HG03175 (cell line): Measurements from ENCODE around the gene NMRAL1.

Experiments
- ATAC-seq: cut with Tn5 transposase; IDR thresholded peaks from one replicate; pipeline ENCODE4 v1.9.1; 2021; ENCODE audit warnings: mild to moderate bottlenecking, moderate library complexity; ENCODE audit not compliant: unreplicated experiment

Gene NMRAL1

DNA sequence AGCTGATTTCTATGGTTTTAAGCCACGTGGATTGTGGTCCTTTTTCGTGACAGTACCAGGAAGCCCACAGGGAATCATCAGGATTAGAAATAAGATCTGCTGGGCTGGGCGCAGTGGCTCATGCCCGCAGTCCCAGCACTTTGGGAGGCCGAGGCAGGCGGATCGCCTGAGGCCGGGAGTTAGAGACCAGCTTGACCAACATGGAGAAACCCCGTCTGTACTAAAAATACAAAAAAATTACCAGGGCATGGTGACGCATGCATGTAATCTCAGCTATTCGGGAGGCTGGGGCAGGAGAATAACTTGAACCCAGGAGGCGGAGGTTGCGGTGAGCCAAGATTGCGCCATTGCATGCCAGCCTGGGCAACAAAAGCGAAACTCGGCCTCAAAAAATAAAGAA is 6.5 kb downstream of the NMRAL1 start:
- ATAC-seq, result no peak

GRCh38 chr16:4465977-4466779 is 8.2 kb downstream of the NMRAL1 start:
- ATAC-seq, result no peak

DNA sequence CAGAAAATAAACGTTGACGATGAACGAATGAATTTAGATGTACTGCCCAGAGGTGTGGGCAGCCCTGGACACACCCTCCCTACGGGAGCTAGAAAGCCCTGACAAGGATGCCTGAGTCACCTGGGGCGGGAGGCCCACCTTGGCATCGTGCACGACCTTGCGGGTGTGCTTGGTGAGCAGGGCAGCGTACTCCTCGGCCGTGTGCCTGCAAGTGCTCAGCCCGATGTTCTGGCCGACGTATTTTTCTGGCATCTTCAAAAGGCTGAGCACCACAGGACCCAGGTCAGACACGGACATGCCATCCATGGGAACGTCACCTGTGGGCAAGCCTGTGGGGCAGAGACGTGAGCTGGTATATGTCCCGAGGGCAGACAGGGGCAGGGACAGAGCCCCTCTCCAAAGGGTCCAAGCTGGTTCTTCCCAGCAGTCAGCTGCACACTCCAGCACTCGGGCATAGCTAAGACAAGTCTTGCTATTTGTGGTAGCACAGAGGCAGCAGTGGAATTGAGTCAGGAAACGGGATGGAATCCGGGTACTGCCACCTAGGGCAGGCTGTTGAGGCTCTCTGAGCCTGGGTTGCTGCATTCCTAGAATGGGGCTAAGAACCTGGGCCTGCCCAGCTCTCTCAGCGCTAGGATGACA is 10.8 kb downstream of the NMRAL1 start:
- ATAC-seq, result no peak

DNA sequence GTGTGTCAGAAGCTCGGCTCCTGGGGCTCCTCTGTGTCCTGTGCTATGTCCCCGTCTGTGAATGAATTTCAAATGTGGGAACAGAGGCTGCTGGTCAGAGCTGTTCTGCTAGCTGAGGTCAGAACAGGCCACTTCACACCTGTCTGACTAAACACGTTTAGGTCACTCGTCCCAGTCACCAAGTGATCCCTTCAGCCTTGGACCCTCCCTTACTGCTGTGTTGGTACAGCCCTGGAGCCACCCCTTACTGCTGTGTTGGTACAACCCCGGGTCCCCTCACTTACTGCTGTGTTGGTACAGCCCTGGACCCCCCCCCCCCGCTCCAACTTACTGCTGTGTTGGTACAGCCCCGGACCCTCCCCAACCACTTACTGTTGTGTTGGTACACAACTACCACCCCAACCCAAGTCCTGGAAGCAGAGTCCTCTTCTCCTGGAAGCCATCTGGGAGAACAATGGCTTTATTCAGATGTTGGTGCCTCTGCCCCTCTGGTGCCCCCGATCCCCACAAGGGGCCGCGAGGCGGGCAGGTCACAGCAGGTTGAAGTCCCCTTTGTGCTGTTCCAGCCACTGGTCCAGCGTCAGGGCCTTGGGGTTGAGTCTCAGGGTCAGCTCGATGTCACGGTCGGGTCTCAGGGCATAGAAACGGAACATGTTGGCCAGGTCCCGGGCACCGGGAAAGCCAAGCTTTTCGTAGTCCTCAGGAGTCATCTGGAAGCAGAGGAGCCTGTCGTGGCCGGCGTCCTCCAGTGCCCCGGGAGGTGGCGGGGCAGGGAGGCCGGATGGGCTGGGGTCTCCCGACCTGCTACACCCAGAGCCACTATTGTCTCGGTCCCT is 13.0 kb downstream of the NMRAL1 start:
- ATAC-seq, result no peak

GRCh38 chr16:4460936-4461249 is 13.5 kb downstream of the NMRAL1 start:
- ATAC-seq, result no peak

DNA sequence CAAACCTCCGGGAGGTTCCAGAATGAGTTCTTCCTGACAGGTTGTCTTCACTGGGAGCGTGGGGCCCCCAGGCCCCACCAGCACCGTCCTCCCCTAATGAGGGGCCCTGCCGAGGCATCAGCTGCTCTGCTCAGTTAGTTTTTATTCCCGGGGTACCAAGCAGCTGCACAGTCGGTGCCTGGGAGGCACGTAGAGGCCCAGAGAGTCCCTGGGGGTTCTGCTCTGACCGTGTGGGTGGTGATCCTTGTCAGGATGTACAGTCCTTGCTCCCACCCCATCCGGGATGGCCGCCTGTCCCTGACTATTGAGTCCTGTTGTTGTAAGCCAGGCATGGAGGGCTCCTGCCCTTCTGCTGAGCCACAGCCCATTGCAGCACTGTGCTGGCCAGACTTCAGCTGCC is 18.5 kb downstream of the NMRAL1 start:
- ATAC-seq, result no peak

DNA sequence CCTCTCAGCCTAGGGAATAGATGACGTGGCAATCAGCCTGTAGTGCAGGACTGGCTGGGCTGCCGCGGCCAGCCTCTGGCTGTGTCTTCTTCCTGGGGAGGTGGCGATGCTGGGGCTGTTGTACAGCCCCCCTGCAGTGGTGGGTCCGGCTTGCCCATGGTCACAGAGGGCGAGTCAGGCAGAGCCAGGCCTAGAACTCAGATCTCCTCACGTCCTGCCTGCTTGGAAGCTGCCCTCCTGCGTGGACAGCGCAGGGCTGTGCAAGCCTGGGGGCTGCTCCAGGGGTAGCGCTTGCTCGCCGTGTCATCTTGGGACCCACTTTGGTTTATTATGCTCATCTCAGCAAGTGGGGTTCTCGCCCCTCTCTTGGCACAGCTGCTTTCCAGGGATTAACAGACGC is 19.3 kb downstream of the NMRAL1 start:
- ATAC-seq, result no peak

DNA sequence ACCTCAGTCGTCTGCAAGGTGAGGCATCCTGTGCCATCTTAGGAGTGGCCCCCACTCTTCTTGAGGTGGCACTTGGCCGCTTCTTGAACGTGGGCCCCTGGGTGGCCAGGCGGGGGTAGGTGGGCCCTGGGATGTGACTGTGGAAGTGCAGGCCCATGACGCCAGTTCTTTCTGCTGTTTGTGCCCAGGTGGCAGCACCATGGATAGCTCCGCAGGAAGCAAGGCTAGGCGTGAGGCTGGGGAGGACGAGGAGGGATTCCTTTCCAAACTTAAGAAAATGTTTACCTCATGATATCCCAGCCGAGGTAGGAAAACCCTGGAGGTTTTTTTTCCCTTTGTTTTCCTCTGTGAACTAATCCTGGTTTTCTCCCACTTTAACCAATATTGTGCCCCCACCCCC is 19.8 kb downstream of the NMRAL1 start:
- no peak for ATAC-seq

GRCh38 chr16:4452674-4453073 is 21.8 kb downstream of the NMRAL1 start:
- ATAC-seq, result no peak

GRCh38 chr16:4450931-4451519 is 23.4 kb downstream of the NMRAL1 start:
- ATAC-seq, result no peak

- no peak for ATAC-seq
Observed at GRCh38 chr16:4450430-4450829, 24.0 kb downstream of the NMRAL1 start.

DNA sequence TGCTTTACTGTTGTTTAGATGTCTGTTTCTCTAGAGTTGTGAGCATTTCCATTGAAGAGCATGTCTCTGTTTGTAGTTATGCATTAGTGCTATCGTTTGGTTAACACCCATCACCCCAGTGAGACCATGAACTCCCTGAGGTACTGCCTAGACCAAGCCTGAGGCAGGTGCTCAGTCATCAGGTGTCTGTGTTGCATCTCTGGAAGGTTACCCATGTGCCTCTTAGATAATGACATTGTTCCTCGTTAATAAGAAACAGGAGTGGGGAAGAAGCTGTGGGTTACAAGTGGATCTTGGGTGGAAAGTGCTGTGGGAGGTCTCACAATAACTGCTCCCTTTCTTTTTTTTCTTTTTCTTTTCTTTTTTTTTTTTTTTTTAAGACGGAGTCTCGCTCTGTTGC is 30.4 kb downstream of the NMRAL1 start:
- no peak for ATAC-seq

DNA sequence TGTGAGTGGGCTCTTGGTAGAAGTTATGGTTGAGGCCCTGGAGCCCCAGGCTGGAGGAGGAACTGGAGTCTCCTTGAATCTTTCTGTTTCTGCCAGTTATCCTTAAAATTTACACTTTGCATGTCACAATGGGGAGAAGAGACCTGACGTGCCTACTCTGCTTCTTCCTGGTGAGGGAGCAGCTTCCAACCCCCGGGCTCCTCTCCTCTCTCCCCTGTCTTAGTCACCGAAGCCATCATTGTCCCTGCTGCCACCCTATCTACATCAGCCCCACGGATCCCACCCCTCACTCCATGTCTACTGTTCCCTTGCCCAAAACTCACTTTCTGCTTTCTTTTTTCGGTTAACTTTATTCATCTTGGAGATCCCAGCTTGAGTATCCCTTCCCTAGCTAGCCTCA is 31.2 kb downstream of the NMRAL1 start:
- ATAC-seq, result no peak

GRCh38 chr16:4442371-4442770 is 32.1 kb downstream of the NMRAL1 start:
- no peak for ATAC-seq

DNA sequence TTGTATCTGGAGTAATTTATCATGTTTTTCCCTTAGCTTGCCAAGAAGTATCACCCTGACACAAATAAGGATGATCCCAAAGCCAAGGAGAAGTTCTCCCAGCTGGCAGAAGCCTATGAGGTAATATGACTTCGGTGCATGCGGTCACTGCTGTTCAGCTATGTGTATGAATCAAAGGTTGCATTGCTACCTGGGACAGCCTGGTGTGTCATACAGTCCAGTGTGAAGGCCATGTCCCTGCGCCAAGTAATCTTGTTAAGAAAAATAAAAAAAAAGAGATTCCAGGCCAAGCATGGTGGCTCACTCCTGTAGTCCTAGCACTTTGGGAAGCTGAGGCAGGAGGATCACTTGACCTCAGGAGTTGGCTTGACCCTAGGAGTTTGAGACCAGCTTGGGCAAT is 37.1 kb downstream of the NMRAL1 start:
- ATAC-seq, result no peak

DNA sequence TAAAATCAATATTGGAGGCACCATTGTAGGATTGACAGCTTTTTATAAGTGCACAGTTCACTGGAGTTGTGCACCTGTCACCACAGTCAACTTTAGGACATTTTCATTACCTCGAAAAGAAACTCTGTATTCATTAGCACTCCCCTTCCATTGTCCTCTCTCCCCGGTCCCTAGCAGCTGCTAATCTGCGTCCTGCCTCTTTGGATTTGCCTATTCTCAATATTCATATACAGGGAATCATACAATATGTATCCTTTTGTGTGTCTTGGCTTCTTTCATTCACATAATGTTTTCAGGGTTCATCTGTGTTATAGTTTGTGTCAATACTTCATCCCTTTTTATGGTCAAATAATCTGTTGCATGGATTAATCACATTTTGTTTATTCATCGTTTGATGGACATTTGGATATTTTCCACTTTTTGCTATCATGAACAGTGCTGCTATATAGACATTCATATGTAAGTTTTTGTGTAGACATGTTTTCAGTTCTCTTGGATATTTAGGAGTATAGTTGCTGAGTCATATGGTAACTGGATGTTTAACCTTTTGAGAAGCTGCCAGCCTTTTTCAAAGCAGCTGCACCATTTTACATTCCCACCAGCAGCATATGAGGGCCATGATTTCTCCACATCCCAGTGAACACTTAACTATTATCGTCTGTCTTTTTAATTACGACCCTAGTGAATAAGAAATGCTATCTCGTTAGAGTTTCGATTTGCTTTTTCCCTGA is 38.9 kb downstream of the NMRAL1 start:
- ATAC-seq, result no peak

DNA sequence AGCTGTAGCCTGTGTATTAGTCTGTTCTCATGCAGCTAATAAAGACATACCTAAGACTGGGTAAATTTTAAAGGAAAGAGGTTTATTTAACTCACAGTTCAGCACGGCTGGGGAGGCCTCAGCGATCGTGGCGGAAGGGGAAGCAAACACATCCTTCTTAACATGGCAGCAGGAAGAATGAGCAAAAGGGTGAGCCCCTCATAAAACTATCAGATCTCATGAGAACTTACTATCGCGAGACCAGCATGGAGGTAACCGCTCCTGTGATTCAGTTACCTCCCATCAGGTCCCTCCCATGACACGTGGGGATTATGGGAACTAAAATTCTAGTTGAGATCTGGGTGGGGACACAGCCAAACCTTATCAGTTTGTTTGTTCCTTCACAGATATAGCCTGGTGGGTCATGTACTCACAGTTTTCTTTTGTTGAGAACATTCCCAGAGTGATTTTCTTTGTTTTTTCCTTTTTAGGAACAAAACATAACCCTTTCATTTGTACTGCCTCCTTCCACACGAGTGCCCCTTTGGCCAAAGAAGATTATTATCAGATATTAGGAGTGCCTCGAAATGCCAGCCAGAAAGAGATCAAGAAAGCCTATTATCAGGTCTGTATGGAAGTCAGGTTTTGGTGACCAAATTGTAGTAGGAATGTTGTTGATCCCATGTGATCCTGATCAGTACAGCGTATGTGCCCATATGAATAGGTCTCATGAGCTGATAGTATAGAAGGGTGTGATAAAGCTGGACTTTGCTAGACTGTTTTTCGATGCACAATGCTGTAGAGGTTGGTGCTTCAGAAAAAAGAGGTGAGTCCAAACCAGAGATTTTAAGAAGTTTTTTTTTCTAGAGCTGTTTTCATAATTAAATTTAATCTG is 40.3 kb downstream of the NMRAL1 start:
- ATAC-seq, result no peak

DNA sequence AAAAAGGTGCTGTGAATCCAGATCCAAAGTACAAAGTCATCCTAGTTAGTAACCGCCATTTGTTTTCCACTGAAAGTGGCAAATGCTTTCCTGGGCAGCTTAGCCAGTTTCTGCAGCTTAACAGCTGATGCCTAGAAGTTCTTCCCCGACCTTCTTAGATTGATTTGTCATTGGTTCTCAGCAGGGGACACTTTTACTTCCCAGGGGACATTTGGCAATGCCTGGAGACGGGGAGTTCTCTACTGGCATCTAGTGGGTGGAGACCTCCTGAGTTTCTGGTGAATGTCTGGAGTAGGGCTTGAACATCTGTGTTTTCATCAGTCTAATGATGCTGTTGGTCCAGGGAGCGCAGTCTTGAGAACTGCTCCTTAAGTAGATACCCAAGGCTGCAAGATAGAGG is 41.2 kb downstream of the NMRAL1 start:
- no peak for ATAC-seq

DNA sequence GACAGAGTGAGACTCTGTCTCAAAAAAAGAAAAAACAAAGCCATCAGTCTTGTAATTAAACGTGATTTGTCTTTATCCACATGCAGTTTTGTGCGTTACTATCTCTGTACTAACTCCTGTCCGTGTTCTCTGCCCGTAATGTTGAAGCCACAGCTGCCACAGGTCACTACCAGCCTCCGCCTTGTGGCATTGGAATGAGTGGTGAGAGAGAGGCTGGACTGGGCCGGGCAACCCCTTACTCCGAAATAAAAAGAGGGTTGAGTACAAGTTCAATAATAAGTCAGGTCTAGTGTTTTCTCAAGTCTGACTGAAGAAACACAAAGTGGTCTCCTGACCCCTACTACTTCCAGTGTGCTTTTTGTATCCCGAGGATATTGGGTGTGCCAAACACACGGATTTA is 43.4 kb downstream of the NMRAL1 start:
- no peak for ATAC-seq

- ATAC-seq, result no peak
Observed at GRCh38 chr16:4428500-4428899, 45.9 kb downstream of the NMRAL1 start.
